Gastroesophageal sphincter (tissue), 3 donors: Measurements from ENCODE around the gene CTPS2.

Source experiments
- EP300 ChIP-seq: sonication (generic); formaldehyde crosslinking; IDR thresholded peaks from one replicate; pipeline ENCODE4 v1.6.1; 2017; ENCODE audit warnings: antibody characterized with exemption, mild to moderate bottlenecking
- POLR2A ChIP-seq, 2 donors: fragments of 450-650 bp; IDR thresholded peaks; one replicate each; pipeline ENCODE4 v1.6.1; 2017; ENCODE audit warnings: antibody characterized with exemption in 2 of 2, mild to moderate bottlenecking in 2 of 2, moderate library complexity in 1 of 2
- POLR2AphosphoS5 ChIP-seq: sonication (generic); formaldehyde crosslinking; IDR thresholded peaks from one replicate; pipeline ENCODE4 v1.6.1; 2017; ENCODE audit warnings: antibody characterized with exemption
- TF ChIP-seq, protein P1 (sequence below), 4 experiments: fragments of 200-600 bp in 2 of 4; fragments of 450-650 bp in 2 of 4; sonication (generic) in 1 of 4; IDR thresholded peaks; one replicate each; pipeline ENCODE4 v1.5.1; 2017 to 2019; ENCODE audit warnings: antibody characterized with exemption in 4 of 4, mild to moderate bottlenecking in 2 of 4, moderate library complexity in 2 of 4

DNA sequence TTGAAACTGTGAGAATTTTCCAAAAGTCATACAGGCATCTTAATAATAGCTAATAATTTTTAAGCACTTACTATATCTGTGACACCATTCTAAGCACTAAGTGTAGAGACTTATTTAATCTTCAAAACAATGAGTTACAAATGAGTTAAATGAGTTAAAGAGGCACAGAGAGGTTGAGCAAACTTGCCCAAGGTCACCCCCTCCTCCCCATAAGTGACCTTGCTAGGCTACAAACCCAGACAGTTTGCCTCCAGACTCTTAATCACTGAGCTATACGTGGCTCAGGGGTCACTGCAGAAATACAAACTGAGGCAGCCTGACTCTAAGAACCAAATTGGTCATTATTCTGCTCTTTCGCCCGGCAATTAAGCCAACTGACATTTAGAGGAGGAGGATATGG, 15.5 kb downstream of the CTPS2 start:
- TF ChIP-seq, protein P1, sequence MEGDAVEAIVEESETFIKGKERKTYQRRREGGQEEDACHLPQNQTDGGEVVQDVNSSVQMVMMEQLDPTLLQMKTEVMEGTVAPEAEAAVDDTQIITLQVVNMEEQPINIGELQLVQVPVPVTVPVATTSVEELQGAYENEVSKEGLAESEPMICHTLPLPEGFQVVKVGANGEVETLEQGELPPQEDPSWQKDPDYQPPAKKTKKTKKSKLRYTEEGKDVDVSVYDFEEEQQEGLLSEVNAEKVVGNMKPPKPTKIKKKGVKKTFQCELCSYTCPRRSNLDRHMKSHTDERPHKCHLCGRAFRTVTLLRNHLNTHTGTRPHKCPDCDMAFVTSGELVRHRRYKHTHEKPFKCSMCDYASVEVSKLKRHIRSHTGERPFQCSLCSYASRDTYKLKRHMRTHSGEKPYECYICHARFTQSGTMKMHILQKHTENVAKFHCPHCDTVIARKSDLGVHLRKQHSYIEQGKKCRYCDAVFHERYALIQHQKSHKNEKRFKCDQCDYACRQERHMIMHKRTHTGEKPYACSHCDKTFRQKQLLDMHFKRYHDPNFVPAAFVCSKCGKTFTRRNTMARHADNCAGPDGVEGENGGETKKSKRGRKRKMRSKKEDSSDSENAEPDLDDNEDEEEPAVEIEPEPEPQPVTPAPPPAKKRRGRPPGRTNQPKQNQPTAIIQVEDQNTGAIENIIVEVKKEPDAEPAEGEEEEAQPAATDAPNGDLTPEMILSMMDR (IDR thresholded peaks at IDR 0.05), result no peak
- no peak for TF ChIP-seq POLR2AphosphoS5
- TF ChIP-seq EP300, result no peak
- TF ChIP-seq POLR2A (IDR thresholded peaks at IDR 0.05), result no peak
